Ishikawa (cell line): ENCODE results near the gene SBF2.

ENCODE experiments used
- CEBPB ChIP-seq: IDR thresholded peaks from 2 replicates; pipeline ENCODE4 v1.6.1; 2012
- CREB1 ChIP-seq: IDR thresholded peaks from 2 replicates; pipeline ENCODE4 v1.6.1; 2012; ENCODE audit warnings: low read depth
- REST ChIP-seq: IDR thresholded peaks from 2 replicates; pipeline ENCODE4 v1.6.1; 2012; ENCODE audit warnings: low read depth, mild to moderate bottlenecking
- TAF1 ChIP-seq: IDR thresholded peaks from 2 replicates; pipeline ENCODE4 v1.6.1; 2012; ENCODE audit warnings: low read depth, mild to moderate bottlenecking
- TEAD4 ChIP-seq: IDR thresholded peaks from 2 replicates; pipeline ENCODE4 v1.6.1; 2012
- YY1 ChIP-seq: IDR thresholded peaks from 2 replicates; pipeline ENCODE4 v1.6.1; 2012; ENCODE audit warnings: low read depth

GRCh38 chr11:9745411-9746211 lies 548.4 kb downstream of the SBF2 start:
- TF ChIP-seq CEBPB (no peak), CREB1 (no peak), REST (no peak), TAF1 (no peak), YY1 (no peak), TEAD4 (no peak)
